ENCODE data around the gene ANKRD7.

DNA sequence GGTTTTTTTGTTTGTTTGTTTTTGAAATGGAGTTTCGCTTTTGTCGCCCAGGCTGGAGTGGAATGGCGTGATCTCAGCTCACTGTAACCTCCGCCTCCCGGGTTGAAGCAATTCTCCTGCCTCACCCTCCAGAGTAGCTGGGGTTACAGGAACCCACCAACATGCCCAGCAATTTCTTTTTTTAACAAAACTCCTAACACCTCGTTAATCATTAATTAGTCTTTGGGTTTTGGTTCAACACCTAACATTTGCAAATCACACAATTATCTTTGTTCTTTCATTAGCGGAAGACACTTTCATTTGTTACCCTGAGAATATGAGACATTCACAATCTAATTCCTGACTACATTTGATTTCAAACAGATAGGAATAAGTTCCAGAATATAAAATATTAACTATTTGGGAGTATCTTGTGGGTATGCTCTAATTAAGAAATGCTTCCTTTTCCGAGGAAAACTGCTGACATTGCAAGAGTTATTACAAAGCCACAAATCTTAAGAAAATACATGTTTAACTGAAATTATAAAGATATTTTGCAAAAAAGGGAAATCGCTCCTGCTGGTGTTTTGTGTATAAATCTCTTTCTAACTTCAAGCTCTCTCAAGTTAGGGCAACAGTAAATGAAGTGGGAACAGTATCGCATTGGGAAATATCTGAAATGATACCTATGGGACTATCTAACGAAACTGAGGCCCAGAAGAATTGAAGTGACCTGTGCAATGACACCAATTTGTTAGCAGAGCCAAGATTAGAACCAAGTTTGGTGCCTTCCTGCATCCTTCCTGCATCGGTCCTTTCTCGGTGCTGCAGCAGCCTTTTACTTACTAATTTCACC, 41.7 kb upstream of the ANKRD7 start:
- TF ChIP-seq POLR2A (IDR thresholded peaks at IDR 0.05; ENCODE audit: low read depth, low read length): peak; percentile 8
- TF ChIP-seq, protein P1, sequence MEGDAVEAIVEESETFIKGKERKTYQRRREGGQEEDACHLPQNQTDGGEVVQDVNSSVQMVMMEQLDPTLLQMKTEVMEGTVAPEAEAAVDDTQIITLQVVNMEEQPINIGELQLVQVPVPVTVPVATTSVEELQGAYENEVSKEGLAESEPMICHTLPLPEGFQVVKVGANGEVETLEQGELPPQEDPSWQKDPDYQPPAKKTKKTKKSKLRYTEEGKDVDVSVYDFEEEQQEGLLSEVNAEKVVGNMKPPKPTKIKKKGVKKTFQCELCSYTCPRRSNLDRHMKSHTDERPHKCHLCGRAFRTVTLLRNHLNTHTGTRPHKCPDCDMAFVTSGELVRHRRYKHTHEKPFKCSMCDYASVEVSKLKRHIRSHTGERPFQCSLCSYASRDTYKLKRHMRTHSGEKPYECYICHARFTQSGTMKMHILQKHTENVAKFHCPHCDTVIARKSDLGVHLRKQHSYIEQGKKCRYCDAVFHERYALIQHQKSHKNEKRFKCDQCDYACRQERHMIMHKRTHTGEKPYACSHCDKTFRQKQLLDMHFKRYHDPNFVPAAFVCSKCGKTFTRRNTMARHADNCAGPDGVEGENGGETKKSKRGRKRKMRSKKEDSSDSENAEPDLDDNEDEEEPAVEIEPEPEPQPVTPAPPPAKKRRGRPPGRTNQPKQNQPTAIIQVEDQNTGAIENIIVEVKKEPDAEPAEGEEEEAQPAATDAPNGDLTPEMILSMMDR (IDR thresholded peaks at IDR 0.05; ENCODE audit: extremely low read depth in 1 of 2, insufficient read depth in 1 of 2, low read depth in 1 of 2, low read length in 2 of 2): no peak
- no peak for TF ChIP-seq EZH2 (IDR thresholded peaks at IDR 0.05; ENCODE audit: borderline replicate concordance, low read depth, low read length, severe bottlenecking)
- TF ChIP-seq POLR2AphosphoS5 (IDR thresholded peaks at IDR 0.05; ENCODE audit: insufficient read depth, low read depth, low read length): no peak
- TF ChIP-seq FOS (IDR thresholded peaks at IDR 0.05; ENCODE audit: borderline replicate concordance, insufficient read depth, low read length): no peak
- TF ChIP-seq, protein P2, sequence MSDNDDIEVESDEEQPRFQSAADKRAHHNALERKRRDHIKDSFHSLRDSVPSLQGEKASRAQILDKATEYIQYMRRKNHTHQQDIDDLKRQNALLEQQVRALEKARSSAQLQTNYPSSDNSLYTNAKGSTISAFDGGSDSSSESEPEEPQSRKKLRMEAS (IDR thresholded peaks at IDR 0.05; ENCODE audit: insufficient read depth, insufficient read length): no peak
- no peak for TF ChIP-seq MYC (IDR thresholded peaks at IDR 0.05; ENCODE audit: low read depth, low read length)
- no peak for TF ChIP-seq JUN (IDR thresholded peaks at IDR 0.05; ENCODE audit: borderline replicate concordance, insufficient read depth, insufficient read length, low read depth)

All from endothelial cell of umbilical vein (primary cell).